MG63 (cell line): ENCODE data around the gene PLCH2. TPM values are rescaled to one million over a fixed set of nuclear protein-coding genes. Genes with fewer than 3 reads are reported as not detected.

Experiments used
- DNase-seq: peaks from one replicate; pipeline ENCODE4 v3.0.0-alpha.2; 2020
- H3K27me3 ChIP-seq: fragments of 250-450 bp; sonication (Bioruptor Pico); 2 replicates; pipeline ENCODE4 v1.5.1; 2020; ENCODE audit warnings: mild to moderate bottlenecking, moderate library complexity
- H3K36me3 ChIP-seq: fragments of 250-450 bp; sonication (Bioruptor Pico); 2 replicates; pipeline ENCODE4 v1.5.1; 2020; ENCODE audit warnings: mild to moderate bottlenecking, moderate library complexity
- H3K4me3 ChIP-seq: fragments of 250-450 bp; sonication (Bioruptor Pico); 2 replicates; pipeline ENCODE4 v1.5.1; 2020; ENCODE audit warnings: mild to moderate bottlenecking, moderate library complexity
- H3K9me3 ChIP-seq: fragments of 250-450 bp; sonication (Bioruptor Pico); 2 replicates; pipeline ENCODE4 v1.5.1; 2020; ENCODE audit warnings: mild to moderate bottlenecking, moderate library complexity
- total RNA-seq: library from RNA; depleted of rRNA; stranded (reverse); fragments of >200 nt; shearing (Covaris generic); gene quantifications from 2 replicates; pipeline ENCODE4 v1.2.3, GENCODE V29; 2014; ENCODE audit warnings: low replicate concordance

Gene PLCH2
- total RNA-seq, 1 experiment from 2014 or later, result not detected

DNA sequence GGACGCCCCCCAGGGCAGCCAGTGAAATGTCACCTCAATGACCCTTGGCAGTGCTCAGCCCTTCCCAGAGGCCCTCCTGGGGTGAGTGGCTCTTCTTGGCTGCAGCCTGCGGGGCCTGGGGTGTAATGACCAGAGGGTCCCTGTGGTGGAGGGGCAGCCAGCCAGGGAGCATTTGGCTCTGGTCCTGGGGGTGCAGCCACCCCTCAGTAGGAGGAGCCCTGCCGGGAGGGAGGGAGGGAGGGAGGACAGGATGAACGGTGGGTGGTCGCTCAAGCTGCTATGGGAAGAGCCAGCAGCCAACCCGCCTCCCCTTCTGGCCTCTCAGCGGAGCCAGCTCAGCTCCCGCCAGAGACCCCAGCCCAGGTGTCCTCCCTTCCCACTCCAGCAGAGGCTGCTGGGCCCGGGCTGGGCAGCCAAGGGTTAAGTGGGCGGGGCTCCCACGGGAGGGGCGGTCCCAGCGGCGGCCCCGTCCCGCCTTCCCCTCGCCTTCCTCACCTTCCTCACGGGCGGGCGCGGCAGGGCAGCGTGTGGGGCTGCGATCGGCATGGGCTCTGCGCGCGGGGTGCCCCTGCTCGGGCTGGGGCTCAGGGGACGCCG is 9.0 kb upstream of the PLCH2 start:
- no peaks in the 10 kb centered on the region for H3K9me3 ChIP-seq
- no peak for DNase-seq
- H3K27me3 ChIP-seq, result no peaks in the 10 kb centered on the region; the same call in 1 of the 2 replicates
- no peak overlapping the region for H3K4me3 ChIP-seq
- no peaks in the 10 kb centered on the region for H3K36me3 ChIP-seq

DNA sequence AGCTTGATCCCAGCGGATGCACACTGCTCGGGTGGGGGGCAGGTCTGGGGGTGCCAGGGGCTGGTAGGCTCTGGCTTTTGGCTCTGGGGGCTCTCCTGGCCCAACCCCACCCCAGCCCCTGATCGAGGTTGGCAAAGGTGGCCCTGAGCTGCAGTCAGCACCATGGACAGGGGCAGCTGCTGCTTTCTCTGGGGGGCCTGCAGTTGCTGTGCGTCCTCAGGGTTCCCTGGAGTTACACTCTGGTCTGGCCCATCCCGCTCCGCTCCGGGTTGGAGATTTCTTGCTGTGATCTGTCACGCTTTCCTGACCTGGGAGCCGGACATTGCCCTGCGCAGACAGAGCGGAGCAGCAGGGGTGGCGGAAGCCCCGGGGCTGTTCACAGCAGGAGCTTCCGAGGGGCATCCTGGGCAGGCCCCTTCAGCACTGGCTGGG is 8.0 kb upstream of the PLCH2 start:
- Histone ChIP-seq H3K36me3 (no peaks in the 10 kb centered on the region), H3K4me3 (no peak overlapping the region), H3K9me3 (no peaks in the 10 kb centered on the region), H3K27me3 (no peaks in the 10 kb centered on the region; the same call in 1 of the 2 replicates)
- DNase-seq, result no peak

DNA sequence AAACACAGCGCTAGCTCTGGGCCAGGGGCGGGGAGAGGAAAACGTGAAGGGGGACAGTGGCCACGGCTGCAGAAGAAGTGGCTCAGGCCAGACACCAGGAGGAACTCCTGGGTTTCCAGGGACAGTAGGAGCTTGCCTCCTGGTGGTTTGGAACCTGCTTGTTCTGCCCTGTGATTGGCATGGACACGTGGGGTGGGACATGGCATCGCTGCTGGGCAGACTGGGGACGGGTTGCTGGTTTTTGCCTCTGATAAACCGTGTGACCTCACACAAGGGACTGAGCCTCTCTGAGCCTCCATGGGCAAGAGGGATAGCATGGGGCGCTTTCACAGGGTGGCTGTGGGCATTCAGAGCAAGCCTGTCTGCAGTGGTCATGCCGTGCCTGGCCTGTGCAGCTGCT is 7.5 kb upstream of the PLCH2 start:
- Histone ChIP-seq H3K4me3 (no peak overlapping the region), H3K27me3 (no peaks in the 10 kb centered on the region; the same call in 1 of the 2 replicates), H3K9me3 (no peaks in the 10 kb centered on the region), H3K36me3 (no peaks in the 10 kb centered on the region)
- DNase-seq, result no peak

DNA sequence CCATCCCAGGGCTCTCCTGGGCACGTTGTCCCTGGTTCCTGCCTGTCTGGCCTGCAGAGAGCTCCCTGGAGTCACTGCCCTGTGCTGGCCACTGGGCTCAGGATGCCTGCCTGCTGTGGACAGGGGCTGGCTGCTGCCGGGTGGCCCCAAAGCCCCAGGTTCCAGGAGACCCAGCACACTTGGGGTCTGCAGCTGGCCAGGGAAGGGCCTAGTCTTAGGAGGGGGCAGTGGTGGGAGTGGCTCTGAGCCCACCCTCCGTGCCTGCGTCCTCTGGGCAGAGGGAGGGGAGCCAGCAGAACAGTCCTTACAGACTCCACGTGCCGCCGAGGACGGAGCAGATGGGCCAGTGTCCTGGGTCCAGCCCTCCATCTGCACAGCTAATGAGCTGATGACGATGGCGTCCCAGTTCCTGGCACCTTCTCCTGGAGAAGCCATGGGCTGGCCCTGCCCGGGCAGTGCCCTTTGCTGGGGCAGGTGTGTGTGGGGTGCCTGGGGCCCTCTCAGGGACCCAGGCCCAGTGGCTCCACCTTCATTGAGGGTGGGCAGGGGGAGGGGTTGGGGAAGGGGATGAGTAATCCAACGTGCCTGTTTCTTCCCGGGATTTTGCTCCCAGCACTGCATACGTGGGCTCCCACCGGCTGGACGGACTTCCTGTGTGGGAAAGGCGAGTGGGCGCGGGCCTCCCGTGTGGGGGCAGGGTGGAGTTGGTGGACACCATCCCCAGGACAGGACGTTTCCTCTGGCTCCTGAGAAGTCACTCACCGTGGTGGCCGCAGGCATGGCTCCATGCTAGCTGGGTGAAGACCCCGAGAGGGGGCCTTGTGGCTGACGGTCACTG is 6.8 kb upstream of the PLCH2 start:
- Histone ChIP-seq H3K9me3 (no peaks in the 10 kb centered on the region), H3K4me3 (no peak overlapping the region), H3K27me3 (no peaks in the 10 kb centered on the region; the same call in 1 of the 2 replicates), H3K36me3 (no peaks in the 10 kb centered on the region)
- no peak for DNase-seq

DNA sequence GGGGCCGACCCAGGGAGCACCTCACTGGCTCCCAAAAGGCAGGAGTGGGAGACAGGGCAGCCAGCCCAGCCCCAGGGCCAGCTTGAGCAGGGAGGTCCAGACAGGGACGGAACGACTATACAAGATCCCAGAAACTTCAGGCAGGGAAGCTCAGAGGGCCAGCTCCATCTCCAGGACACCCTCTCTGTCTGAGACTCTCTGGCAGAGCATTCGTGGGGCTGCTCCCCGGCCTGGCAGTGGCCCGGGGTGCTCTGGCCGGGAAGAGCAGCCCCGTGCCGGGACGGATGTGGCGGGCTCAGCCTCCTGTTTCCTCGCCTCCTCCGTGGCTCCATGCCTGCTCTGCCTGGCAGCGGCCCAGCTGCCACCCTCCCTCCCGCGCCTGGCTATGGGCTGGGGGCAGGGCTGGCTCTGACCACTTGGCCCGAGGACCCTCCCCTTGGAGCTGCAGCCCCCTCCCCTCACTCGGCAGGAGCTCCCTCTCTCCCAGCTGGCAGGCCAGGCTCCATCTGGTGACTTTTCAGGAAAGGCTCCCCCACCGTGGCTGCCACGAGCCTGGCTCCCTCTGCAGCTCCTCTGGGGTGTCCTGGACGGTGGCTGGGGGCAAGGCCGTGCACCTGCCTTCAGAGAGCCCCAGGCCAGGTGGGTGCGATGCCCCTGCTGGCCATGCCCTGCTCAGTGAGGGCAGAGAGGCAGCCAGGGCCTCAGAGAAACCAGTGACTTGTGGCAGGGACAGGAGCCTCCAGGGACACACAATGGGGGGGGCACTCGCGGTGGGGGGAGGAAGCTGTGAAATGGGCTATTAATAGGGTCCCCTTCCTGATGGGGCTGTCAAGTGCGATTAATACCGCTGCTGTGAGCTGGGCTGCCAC is 5.6 kb upstream of the PLCH2 start:
- no peaks in the 10 kb centered on the region; the same call in 1 of the 2 replicates for H3K27me3 ChIP-seq
- H3K4me3 ChIP-seq, result no peak overlapping the region
- no peaks in the 10 kb centered on the region for H3K9me3 ChIP-seq
- no peaks in the 10 kb centered on the region for H3K36me3 ChIP-seq
- DNase-seq, result no peak

DNA sequence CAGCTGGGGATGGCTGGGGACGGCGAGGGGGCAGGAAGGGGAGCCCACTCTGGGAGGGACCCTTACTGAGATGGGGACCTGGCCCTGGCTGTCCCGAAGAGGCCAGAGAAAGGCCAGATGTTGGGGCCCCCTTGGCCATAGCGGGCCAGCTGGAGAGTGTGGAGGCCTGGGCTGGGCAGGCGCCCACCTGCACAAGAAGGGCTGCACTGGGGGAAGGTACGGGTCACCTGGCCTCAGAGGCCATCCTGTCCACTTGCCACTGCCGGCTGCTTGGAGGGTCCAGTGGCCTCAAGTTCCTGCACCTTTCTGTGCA is 5.0 kb upstream of the PLCH2 start:
- no peaks in the 10 kb centered on the region for H3K36me3 ChIP-seq
- no peak overlapping the region for H3K4me3 ChIP-seq

DNA sequence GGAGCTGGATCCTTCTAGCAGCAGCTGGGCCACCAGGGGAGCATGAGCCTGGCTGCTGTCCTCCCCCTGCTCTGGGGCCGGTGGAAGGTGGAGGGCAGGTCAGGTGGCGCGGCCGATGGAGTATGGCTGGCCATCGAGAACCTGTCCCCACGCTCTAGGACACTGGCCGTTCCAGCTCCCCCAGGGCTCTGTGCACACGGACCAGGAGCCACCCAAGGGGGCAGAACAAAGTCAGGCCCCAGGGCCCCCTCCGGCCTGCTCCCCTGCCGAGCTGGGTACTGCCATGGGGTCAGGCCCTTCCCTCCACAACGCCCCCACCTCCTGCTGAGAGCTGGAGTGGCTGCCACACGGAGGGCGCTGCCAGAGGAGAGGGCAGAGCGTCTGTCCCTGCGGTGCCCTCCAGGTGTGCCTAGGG is 4.5 kb upstream of the PLCH2 start:
- Histone ChIP-seq H3K4me3 (no peak overlapping the region), H3K9me3 (no peaks in the 10 kb centered on the region), H3K36me3 (no peaks in the 10 kb centered on the region), H3K27me3 (no peaks in the 10 kb centered on the region; the same call in 1 of the 2 replicates)
- DNase-seq, result no peak

More for the DNA sequence above, 5.0 kb upstream of the PLCH2 start:
- H3K27me3 ChIP-seq, result no peaks in the 10 kb centered on the region; the same call in 1 of the 2 replicates
- H3K9me3 ChIP-seq, result no peaks in the 10 kb centered on the region
- DNase-seq, result no peak

DNA sequence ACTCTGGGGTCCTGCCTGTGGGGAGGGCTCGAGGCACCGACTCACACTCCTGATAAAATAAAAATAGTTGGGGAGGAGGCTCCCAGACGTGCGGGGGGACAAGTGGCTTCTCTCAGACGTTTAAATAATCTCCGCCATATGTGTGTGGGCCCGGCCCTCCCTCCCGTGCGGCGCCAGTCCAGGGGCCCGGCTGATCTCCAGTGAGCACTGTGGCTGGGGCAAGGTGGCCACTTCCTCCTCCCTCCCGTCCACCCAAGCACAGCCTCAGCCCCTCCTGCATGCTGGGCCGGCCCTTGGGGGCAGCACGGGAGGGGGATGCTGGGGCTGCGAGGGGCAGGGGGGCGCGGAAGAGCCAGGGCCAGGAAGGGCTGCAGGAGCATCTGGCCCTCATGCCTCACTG is 4.0 kb upstream of the PLCH2 start:
- DNase-seq, result no peak
- H3K9me3 ChIP-seq, result no peaks in the 10 kb centered on the region
- H3K36me3 ChIP-seq, result no peaks in the 10 kb centered on the region
- no peak overlapping the region for H3K4me3 ChIP-seq
- H3K27me3 ChIP-seq, result no peaks in the 10 kb centered on the region; the same call in 1 of the 2 replicates

DNA sequence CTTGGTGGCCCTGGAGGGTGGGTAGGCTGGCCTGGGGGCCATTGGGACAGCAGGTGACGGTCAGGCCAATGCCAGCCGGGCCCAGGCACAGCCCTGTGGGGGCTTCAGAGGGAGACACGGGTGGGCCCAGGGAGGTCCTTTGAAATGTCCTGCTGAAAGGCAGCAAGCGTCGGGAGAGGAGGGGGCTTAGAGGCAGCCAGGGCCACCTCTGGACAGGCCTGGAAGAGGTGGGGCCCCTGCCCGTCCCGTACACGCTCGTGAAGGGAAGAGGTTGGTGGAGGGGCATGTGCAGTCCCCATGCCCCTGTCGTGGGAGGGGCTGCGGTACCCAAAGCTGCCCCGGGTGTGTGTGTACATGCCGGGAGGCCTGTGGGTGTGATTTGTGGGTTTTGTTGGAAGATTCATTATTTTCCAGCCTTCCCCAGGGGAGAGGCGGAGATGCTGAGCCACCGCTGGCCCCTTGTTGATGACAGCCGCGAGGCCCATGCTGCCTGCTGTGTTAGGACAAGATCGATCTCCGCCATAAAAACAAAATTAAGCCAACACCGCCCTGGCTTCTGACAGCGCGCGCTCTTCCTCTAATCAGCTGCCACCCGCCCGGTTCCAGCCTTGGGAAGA is 3.4 kb upstream of the PLCH2 start:
- Histone ChIP-seq H3K27me3 (no peaks in the 10 kb centered on the region), H3K36me3 (no peaks in the 10 kb centered on the region), H3K4me3 (no peak overlapping the region), H3K9me3 (no peaks in the 10 kb centered on the region)
- no peak for DNase-seq

DNA sequence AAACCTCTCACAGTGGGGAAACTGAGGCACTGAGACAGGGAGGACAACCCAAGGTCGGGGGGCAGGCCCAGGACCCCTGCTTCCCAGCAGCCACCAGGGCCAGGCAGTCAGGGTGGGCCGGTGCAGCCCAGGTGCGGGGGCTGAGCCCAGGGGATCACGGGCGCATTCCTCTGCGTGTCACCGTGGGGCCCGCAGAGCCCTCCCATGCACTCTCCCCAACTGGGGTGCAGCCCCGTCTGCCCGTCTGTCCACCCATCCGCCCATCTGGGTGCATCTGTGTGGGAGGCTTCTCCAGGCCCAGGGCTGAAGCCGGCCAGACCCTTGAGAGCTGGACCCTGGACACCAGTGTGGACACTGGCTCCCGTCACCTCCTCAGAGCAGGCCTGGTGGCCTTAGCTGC is 2.9 kb upstream of the PLCH2 start:
- Histone ChIP-seq H3K4me3 (no peak overlapping the region), H3K36me3 (no peaks in the 10 kb centered on the region), H3K9me3 (no peaks in the 10 kb centered on the region), H3K27me3 (no peaks in the 10 kb centered on the region)
- no peak for DNase-seq

DNA sequence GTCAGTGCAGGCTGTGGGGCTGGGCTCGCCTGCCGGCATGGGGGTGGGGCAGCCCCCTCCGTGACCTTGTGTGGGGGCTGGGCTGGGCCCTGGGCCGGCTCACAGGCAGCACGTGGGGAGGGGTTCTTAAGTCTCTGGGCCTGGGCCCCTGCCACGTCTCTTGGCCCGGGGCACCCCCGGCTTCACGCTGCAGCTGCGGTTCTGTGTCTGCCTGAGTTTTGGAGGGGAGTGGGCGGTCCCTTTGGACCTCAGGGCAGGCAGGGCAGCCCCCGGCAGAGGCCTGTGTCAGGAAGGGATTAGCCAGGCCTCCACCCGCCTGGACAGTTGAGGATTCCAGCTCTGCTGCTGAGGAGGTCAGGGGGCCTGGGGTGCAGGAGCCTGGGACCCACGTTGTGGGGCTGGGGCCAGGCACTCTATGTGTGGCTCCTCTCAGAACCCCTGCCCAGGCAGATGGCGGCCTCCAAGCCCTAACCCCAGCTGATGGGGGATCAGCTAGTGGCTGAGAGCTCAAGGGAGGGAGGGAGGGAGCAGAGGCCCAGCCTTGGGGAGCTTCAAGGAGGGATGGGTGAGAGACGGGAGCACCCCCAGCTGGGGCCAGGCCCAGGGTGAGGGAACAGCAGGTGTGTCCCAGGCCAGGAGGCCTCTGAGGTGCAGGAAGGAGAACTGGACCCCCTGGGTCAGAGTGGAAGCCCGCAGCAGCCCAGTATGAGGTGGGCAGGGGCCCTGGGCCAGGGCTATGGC is 1.8 kb upstream of the PLCH2 start:
- Histone ChIP-seq H3K27me3 (no peaks in the 10 kb centered on the region), H3K4me3 (no peak overlapping the region), H3K36me3 (no peaks in the 10 kb centered on the region), H3K9me3 (no peaks in the 10 kb centered on the region)
- no peak for DNase-seq

DNA sequence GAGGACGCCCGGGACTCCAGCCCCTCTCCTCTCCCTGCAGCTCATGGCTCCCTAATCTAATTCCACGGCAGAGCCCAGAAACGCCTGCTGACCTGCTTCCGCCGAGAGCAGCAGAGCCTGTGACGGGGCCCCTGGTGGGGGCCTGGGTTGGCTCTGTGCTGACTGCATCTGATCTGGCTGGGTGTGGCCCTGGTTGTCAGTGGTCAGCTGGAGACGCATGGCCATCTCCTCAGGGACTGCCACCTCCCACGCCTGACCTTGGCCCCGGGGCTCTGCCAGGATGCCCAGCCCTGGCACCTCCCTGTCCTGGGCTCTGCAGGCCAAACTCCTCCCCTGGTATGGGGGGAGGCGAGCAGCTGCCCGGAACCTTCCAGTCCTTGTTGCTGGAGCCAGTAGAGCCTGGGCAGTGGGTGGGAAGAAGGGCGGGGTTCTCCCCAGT is 1.1 kb upstream of the PLCH2 start:
- no peaks in the 10 kb centered on the region for H3K9me3 ChIP-seq
- no peak overlapping the region for H3K4me3 ChIP-seq
- no peaks in the 10 kb centered on the region for H3K36me3 ChIP-seq
- no peaks in the 10 kb centered on the region for H3K27me3 ChIP-seq
- no peak for DNase-seq

DNA sequence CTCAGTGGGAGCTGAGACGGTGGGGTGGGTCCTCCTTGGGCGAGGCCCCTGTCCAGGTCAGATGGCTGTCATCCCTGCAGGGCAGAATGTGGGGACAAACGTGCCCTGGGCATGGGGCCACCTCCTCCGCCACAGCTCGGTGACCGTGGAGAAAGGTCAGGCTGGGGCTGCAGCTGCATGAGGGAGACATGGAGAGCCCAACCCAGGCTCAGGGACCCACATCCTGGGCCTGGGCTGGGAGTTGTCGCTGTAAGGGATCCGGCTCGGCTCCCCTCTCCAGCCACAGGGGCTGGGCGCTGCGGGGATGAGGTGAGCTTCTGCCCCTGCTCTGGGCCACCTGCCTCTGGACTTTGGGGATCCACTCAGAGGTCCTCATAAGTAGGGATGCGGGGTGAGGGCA is 518 bp upstream of the PLCH2 start:
- no peak overlapping the region for H3K4me3 ChIP-seq
- H3K36me3 ChIP-seq, result no peaks in the 10 kb centered on the region
- no peak for DNase-seq
- no peaks in the 10 kb centered on the region for H3K9me3 ChIP-seq
- H3K27me3 ChIP-seq, result no peaks in the 10 kb centered on the region

DNA sequence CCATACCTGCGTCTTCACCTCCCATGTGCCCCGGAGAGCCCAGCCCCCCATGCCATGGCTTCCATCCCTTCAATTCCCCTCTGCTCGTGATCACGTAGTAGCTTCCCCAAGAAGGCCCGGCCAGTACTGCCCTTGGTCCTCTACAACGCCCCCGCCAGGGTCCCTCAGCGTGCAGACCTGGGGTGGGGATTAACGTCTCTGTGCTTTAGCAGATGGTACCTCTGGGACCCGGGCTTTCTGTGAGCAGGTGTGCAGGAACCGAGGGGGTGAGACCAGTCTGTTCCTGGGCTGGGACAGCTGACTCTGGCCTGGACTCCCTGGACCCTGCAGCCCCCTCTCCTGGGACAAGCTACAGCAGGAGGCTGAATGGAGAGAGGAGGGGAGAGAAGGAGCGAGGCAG is 1.2 kb downstream of the PLCH2 start:
- no peak for DNase-seq
- H3K9me3 ChIP-seq, result no peaks in the 10 kb centered on the region
- no peaks in the 10 kb centered on the region for H3K36me3 ChIP-seq
- H3K4me3 ChIP-seq, result no peak overlapping the region
- H3K27me3 ChIP-seq, result no peaks in the 10 kb centered on the region

DNA sequence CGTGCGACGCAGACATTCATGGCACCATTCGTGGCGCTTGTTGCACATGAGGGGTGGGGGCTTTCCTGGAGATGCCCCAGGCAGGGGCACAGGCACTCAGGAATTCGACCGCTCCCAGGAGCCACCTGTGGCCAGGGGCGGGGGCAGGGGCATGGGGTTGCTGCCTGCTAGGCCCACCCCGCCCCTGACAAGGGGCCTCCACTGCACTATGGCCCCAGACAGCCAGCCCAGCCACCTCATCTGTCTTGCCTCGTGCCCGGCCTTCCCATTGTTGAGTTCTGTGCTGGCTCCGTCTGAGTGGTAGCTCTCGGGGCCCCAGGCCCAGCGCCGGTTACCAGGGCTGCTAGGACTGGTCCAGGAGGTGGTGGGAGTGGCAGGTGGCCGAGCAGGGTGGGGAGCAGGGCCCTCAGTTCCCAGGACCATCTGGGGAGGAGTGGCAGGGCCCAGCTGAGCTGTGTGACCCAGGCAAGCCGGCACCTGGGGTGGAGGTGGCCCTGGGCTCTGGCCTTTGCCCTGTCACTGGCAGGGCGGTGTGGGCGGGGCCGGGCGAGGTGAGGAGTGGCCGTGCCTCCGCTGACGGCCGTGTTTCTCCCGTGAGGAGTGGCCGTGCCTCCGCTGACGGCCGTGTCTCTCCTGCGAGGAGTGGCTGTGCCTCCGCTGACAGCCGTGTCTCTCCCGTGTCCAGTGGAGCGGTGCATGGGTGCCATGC is 1.9 kb downstream of the PLCH2 start:
- Histone ChIP-seq H3K4me3 (no peak overlapping the region), H3K27me3 (no peaks in the 10 kb centered on the region), H3K36me3 (no peaks in the 10 kb centered on the region), H3K9me3 (no peaks in the 10 kb centered on the region)
- DNase-seq, result no peak

DNA sequence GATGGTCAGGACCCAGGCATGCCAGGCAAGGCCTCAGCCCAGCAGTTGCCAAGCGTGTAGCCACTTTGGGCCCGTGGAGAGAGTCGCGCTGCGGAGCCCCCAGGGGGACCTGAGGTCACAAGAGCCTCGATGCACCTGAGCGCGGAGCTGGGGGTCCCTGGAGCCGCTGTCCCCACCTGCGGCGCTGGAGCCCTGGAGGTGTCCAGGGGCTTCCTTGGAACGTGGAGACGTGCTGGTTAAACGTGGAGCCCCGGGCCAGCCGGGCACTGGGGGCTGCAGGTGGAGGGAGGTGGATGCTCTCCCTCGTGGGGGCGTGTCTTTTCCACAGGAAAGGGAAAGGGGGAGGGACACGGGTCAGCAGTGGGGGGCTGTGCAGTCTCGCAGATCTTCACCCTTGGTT is 3.1 kb downstream of the PLCH2 start:
- Histone ChIP-seq H3K27me3 (no peaks in the 10 kb centered on the region), H3K36me3 (no peaks in the 10 kb centered on the region), H3K4me3 (no peak overlapping the region), H3K9me3 (no peaks in the 10 kb centered on the region)
- no peak for DNase-seq
